ENCODE data around the gene PIP5K1C.

PIP5K1C gene

DNA sequence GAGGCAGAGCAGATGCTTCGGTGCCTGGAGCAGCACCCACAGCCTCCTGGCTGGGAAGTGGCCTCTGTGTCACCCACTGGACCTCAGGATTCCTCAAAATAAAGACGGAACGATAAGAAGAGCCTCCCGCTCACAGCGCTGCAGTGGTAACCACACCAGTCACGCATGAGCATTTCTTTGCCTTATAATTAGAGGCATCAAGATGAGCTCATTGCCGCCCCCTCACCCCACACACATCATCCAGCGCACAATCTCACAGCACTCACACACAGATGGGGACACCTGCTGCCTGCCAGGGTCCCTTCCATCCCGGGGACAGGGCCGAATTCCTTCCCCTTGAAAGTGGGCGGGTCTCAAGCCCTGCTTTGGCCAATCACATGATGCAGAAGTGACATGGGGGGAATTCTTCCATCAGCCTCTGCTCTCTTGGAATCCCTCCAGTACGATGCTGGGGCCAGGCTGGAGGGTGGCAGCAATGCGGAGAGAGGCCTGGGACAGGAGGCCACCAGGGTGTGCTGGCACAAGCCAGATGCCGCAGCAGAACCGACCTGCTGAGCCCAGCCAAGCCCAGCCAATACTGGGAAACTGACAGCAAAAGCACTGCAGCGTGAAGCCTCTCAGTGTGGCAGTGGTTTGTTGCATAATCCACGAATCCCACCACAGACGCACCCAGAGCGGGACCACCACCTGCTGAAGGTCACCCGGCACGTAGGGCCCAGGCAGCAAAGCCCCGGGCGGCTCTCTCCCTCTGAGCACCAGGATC is 16.0 kb downstream of the PIP5K1C start:
- H3K27ac ChIP-seq, result no peak overlapping the region
- TF ChIP-seq CTCF (conservative IDR thresholded peaks at IDR 0.05), result no peak

GRCh38 chr19:3683405-3684053 is 16.7 kb downstream of the PIP5K1C start:
- no peak overlapping the region for H3K27ac ChIP-seq
- TF ChIP-seq CTCF (conservative IDR thresholded peaks at IDR 0.05), result no peak

DNA sequence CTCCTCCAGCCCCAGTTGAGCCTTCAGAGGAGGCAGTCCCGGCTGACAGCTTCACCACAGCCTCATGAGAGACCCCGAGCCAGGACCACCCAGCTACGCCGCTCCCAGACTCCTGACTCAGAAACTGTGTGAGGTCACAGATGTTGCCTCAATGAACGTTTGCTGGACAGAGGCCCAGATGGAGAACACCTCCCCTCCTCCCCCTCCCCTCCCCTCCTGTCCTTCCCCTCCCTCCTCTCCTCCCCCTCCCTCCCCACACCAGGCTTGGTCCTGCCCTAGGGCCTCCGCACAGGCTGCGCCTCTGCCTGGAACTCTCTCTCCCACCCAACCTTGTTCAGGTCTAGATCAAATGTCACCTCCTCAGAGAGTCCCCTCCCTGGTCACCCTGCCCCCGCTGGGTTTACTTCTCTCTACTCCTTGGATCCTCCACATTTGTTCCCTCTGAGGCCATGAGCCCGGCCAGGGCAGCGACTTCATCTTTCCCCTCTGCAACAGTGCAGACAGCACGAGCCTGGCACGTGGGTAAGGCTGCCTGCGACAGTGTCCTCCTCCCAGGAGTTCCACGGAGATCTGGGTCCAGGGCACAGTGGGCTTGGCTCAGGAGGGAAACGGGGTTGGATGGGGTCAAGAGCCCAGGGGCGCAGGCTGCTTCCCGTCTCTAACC is 17.4 kb downstream of the PIP5K1C start:
- no peak overlapping the region for H3K27ac ChIP-seq
- no peak for TF ChIP-seq CTCF (conservative IDR thresholded peaks at IDR 0.05)

- no peak overlapping the region for H3K27ac ChIP-seq
- no peak for TF ChIP-seq CTCF (conservative IDR thresholded peaks at IDR 0.05)
Observed at GRCh38 chr19:3682286-3682685, 18.0 kb downstream of the PIP5K1C start.

GRCh38 chr19:3680939-3681338 is 19.3 kb downstream of the PIP5K1C start:
- no peak overlapping the region for H3K27ac ChIP-seq
- no peak for TF ChIP-seq CTCF (conservative IDR thresholded peaks at IDR 0.05)

DNA sequence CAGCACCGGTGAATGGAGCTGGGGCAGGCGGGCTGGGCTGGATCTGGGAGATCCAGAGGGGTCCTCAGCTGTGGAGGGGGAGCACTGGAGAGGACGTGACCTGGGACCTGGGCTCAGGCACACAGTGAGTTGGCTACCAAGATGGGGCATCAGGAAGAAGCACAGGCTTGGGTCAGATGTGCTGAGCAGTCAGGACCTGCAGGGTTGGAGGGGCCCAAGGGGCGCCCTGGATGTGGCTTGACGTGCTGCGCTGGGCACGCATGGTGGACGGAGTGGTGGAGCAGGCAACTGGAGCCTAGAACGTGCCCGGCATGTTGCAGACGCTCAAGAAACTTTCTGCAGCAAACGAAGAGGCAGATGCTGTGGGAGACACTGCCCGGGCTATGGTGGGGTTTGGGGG is 20.7 kb downstream of the PIP5K1C start:
- TF ChIP-seq CTCF (conservative IDR thresholded peaks at IDR 0.05), result no peak
- H3K27ac ChIP-seq, result no peak overlapping the region

DNA sequence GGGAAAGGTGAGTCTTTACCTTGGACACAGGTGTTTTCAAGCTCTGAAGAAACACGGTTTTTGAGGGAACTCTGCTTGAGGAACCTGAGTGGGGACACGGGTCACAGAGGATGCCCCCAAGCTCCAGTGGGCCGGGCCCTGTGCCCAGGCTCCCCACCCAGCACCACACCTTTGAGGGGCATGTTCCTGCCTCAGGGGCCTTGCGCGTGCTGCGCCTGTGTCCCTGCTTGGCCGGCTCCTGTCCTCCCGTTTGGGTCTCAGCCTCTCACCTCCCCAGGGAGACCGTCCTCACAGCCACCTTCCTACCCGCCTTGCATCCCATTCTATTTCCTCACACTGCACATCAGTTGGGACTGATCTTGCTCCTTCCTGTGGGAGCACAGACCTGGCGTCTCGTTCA is 21.1 kb downstream of the PIP5K1C start:
- no peak for TF ChIP-seq CTCF (conservative IDR thresholded peaks at IDR 0.05)
- no peak overlapping the region for H3K27ac ChIP-seq

Measured in VCaP (cell line).